Sigmoid colon (tissue), 4 donors: Measurements from ENCODE around the gene TBCA.
A peak's percentile ranks its signal among the peaks of the same experiment; 100 is the strongest.

ENCODE experiments used
- EP300 ChIP-seq, 4 donors: sonication (generic); formaldehyde crosslinking; IDR thresholded peaks; one replicate each; pipeline ENCODE4 v1.6.1; 2017; ENCODE audit warnings: antibody characterized with exemption in 4 of 4
- POLR2AphosphoS5 ChIP-seq, 4 donors: sonication (generic); formaldehyde crosslinking; IDR thresholded peaks; one replicate each; pipeline ENCODE4 v1.6.1; 2017; ENCODE audit warnings: antibody characterized with exemption in 4 of 4
- TF ChIP-seq, protein P1 (sequence below), 4 experiments: fragments of 450-650 bp in 3 of 4; fragments of 200-600 bp in 1 of 4; IDR thresholded peaks; one replicate each; pipeline ENCODE4 v1.5.1; 2016 to 2019; ENCODE audit warnings: antibody characterized with exemption in 4 of 4, mild to moderate bottlenecking in 3 of 4, moderate library complexity in 2 of 4

DNA sequence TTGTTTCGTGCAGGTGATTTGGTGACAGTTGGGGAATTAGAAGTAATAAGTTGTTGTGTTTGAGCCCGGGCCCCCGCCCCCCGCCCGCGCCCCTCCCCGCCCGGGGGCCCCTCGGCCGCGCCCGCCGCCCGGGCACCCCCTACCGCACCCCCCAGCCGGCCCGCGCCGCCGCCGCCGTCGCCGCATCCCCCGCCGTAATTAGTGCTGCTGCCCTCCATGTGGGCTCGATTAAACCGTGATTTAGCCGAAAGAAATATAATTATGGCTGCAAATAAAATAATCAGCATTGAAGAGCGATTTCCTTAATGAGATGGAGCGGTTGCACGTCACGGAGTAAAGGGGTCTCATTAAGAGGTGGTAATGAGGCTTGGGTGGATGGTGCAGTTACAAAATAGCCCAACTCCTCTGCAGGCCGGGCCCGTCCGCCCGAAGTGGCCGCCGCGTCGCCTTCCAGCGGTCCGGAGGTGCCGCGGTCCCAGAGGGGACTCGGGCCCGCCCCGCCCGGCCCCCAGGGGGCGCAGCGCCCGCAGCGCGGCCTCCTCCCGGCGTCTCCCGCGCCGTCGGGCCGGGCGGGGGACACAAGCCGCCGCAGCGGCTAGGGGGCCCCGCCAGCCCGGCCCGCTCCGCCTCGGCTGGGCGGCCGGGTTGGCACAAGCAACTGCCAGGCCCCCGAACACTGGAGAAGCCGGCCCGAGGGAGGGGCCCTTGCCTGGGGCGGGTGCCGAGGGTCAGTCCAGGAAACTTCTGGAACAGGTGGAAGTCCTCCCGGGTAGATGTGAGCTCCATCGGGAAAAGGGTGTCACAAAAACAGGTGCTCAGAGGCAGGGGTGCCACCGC, 130.8 kb downstream of the TBCA start:
- TF ChIP-seq POLR2AphosphoS5 (IDR thresholded peaks at IDR 0.05) (no peak), EP300 (IDR thresholded peaks at IDR 0.05) (no peak)
- TF ChIP-seq, protein P1, sequence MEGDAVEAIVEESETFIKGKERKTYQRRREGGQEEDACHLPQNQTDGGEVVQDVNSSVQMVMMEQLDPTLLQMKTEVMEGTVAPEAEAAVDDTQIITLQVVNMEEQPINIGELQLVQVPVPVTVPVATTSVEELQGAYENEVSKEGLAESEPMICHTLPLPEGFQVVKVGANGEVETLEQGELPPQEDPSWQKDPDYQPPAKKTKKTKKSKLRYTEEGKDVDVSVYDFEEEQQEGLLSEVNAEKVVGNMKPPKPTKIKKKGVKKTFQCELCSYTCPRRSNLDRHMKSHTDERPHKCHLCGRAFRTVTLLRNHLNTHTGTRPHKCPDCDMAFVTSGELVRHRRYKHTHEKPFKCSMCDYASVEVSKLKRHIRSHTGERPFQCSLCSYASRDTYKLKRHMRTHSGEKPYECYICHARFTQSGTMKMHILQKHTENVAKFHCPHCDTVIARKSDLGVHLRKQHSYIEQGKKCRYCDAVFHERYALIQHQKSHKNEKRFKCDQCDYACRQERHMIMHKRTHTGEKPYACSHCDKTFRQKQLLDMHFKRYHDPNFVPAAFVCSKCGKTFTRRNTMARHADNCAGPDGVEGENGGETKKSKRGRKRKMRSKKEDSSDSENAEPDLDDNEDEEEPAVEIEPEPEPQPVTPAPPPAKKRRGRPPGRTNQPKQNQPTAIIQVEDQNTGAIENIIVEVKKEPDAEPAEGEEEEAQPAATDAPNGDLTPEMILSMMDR (IDR thresholded peaks at IDR 0.05), result peak in 1 of 4 experiments; percentile 51
